Motor neuron (in vitro differentiated cells): ENCODE measurements around the gene CRTAC1. TPM values are rescaled to one million over a fixed set of nuclear protein-coding genes. Genes with fewer than 3 reads are reported as not detected.
A peak's percentile ranks its signal among the peaks of the same experiment; 100 is the strongest.

Source experiments
- ATAC-seq, 8 experiments: fragments of 200-7000 bp; cut with Tn5 transposase; replicated peaks in 6 of 8; 2 replicates each; pipeline ENCODE4 v1.8.0; 2021; ENCODE audit warnings: mild to moderate bottlenecking in 8 of 8, moderate library complexity in 8 of 8
- H3K27ac ChIP-seq, 2 donors: fragments of 250-450 bp; sonication (Bioruptor Pico); 2 replicates each; pipeline ENCODE4 v1.9.0; 2021; ENCODE audit warnings: antibody characterized with exemption in 2 of 2, mild to moderate bottlenecking in 2 of 2, moderate library complexity in 1 of 2
- H3K4me1 ChIP-seq, 2 donors: fragments of 250-450 bp; sonication (Bioruptor Pico); replicated peaks in 1 of 2; 2 replicates each; pipeline ENCODE4 v1.6.1; 2021; ENCODE audit warnings: antibody characterized with exemption in 2 of 2, mild to moderate bottlenecking in 2 of 2, moderate library complexity in 1 of 2
- H3K4me3 ChIP-seq, 5 donors: fragments of 250-450 bp; sonication (Bioruptor Pico); 2 replicates each; pipeline ENCODE4 v1.9.0; 2021; ENCODE audit warnings: antibody characterized with exemption in 5 of 5, mild to moderate bottlenecking in 5 of 5, moderate library complexity in 4 of 5
- WGBS, 10 experiments: fragments of 450-650 bp; shearing (Covaris generic); methylation state at CpG; one replicate each; pipeline ENCODE4 v1.0.0; 2022; 5-methylcytosine and 5-hydroxymethylcytosine counted together
- in situ Hi-C, 9 experiments: fragments of 400-800 bp; cut with MboI; loops; one replicate each; pipeline ENCODE4 v1.15.0; 2021; ENCODE audit warnings: low sequenced_read_pairs in 9 of 9, low pct_unique_long_range_greater_than_20kb in 2 of 9; ENCODE audit not compliant: unreplicated experiment in 9 of 9
- total RNA-seq, 8 experiments: library from RNA; unstranded; fragments of 300-600 nt; gene quantifications; 2 replicates each; pipeline versions ENCODE4 v1.2.3 to v1.2.4, GENCODE V29; 2022

The CRTAC1 gene
- total RNA-seq, 8 experiments from 2014 or later: 0.17 to 11.5 (median 5.3) TPM; not detected in 1

GRCh38 chr10:97868134-97868685 lies 162.2 kb downstream of the CRTAC1 start:
- peaks cover 0 to 10% of the 10 kb centered on the region in 2 donors for H3K4me1 ChIP-seq
- H3K4me3 ChIP-seq: no peak overlapping the region
- no peak overlapping the region for H3K27ac ChIP-seq
- 60 to 100% (median 75%) methylated on average over 1 to 3 of the region's 4 CpGs; no CpG with 5 or more reads in 5 of the 10 experiments for WGBS, 10 experiments
- ATAC-seq: no peak
- in situ Hi-C loops: loop anchor here in 1 of 9 experiments (10.0 kb wide), 1 partner anchor 73 kb away; no protein-coding TSS in a partner anchor

- H3K27ac ChIP-seq: no peak overlapping the region
- 53 to 93% (median 71%) methylated on average over 1 to 5 of the region's 10 CpGs; no CpG with 5 or more reads in 2 of the 10 experiments for WGBS, 10 experiments
Measured at GRCh38 chr10:97867220-97867800, 163.1 kb downstream of the CRTAC1 start.

GRCh38 chr10:97866524-97867219 lies 163.7 kb downstream of the CRTAC1 start:
- in situ Hi-C loops: loop anchor here in 1 of 9 experiments (10.0 kb wide), 1 partner anchor 72 kb away; no protein-coding TSS in a partner anchor
- no peak for ATAC-seq
- no peak overlapping the region for H3K27ac ChIP-seq
- 70 to 97% (median 87%) methylated on average over 2 to 10 of the region's 10 CpGs; no CpG with 5 or more reads in 4 of the 10 experiments for WGBS, 10 experiments
- peaks cover 0 to 5% of the 10 kb centered on the region in 2 donors for H3K4me1 ChIP-seq
- no peak overlapping the region for H3K4me3 ChIP-seq

More at GRCh38 chr10:97867220-97867800, 163.1 kb downstream of the CRTAC1 start:
- Histone ChIP-seq H3K4me3 (no peak overlapping the region), H3K4me1 (peaks cover 0 to 9% of the 10 kb centered on the region in 2 donors)
- in situ Hi-C loops: loop anchor here in 1 of 9 experiments (10.0 kb wide), 1 partner anchor 73 kb away; no protein-coding TSS in a partner anchor
- no peak for ATAC-seq

GRCh38 chr10:97865488-97865887 lies 164.9 kb downstream of the CRTAC1 start:
- H3K27ac ChIP-seq: no peak overlapping the region
- in situ Hi-C loops: loop anchor here in 1 of 9 experiments (10.0 kb wide), 1 partner anchor 71 kb away; no protein-coding TSS in a partner anchor
- H3K4me1 ChIP-seq: peaks cover 0 to 3% of the 10 kb centered on the region in 2 donors
- no peak overlapping the region for H3K4me3 ChIP-seq
- 40 to 67% (median 58%) methylated on average over 1 to 3 of the region's 18 CpGs; no CpG with 5 or more reads in 7 of the 10 experiments for WGBS, 10 experiments
- ATAC-seq: no peak

GRCh38 chr10:97863808-97864207 lies 166.6 kb downstream of the CRTAC1 start:
- Histone ChIP-seq H3K27ac (no peak overlapping the region), H3K4me1 (no peaks in the 10 kb centered on the region), H3K4me3 (no peak overlapping the region)
- WGBS, 10 experiments: 67 to 100% (median 92%) methylated on average over 1 to 9 of the region's 11 CpGs; no CpG with 5 or more reads in 3 of the 10 experiments
- ATAC-seq: no peak
- in situ Hi-C loops: loop anchor here in 1 of 9 experiments (10.0 kb wide), 1 partner anchor 69 kb away; no protein-coding TSS in a partner anchor

GRCh38 chr10:97861924-97862323 lies 168.5 kb downstream of the CRTAC1 start:
- WGBS, 10 experiments: 0 to 17% (median 8%) methylated on average over 1 of the region's 1 CpG; no CpG with 5 or more reads in 6 of the 10 experiments

GRCh38 chr10:97861097-97861750 lies 169.2 kb downstream of the CRTAC1 start:
- no peaks in the 10 kb centered on the region for H3K4me1 ChIP-seq
- 17 to 54% (median 38%) methylated on average over 1 to 3 of the region's 3 CpGs; no CpG with 5 or more reads in 3 of the 10 experiments for WGBS, 10 experiments
- H3K4me3 ChIP-seq: no peak overlapping the region
- ATAC-seq: peak; percentile 42 to 99 (median 96)
- in situ Hi-C loops: loop anchor here in 1 of 9 experiments (10.0 kb wide), 1 partner anchor 66 kb away; no protein-coding TSS in a partner anchor
- no peak overlapping the region for H3K27ac ChIP-seq

More at GRCh38 chr10:97861924-97862323, 168.5 kb downstream of the CRTAC1 start:
- in situ Hi-C loops: loop anchor here in 1 of 9 experiments (10.0 kb wide), 1 partner anchor 67 kb away; no protein-coding TSS in a partner anchor
- Histone ChIP-seq H3K4me1 (no peaks in the 10 kb centered on the region), H3K4me3 (no peak overlapping the region), H3K27ac (no peak overlapping the region)
- no peak for ATAC-seq

GRCh38 chr10:97858001-97858439 lies 172.4 kb downstream of the CRTAC1 start:
- Histone ChIP-seq H3K27ac (no peak overlapping the region), H3K4me3 (no peak overlapping the region), H3K4me1 (no peaks in the 10 kb centered on the region)
- 67 to 100% (median 86%) methylated on average over 1 of the region's 1 CpG; no CpG with 5 or more reads in 3 of the 10 experiments for WGBS, 10 experiments
- in situ Hi-C loops: no loop called here
- no peak for ATAC-seq

- ATAC-seq: no peak
- H3K4me3 ChIP-seq: no peak overlapping the region
- H3K27ac ChIP-seq: no peak overlapping the region
- WGBS, 10 experiments: 33 to 100% (median 76%) methylated on average over 1 to 3 of the region's 3 CpGs; no CpG with 5 or more reads in 4 of the 10 experiments
- peaks cover 4% of the 10 kb centered on the region in 2 donors for H3K4me1 ChIP-seq
- in situ Hi-C loops: no loop called here
Measured at GRCh38 chr10:97854743-97855142, 175.7 kb downstream of the CRTAC1 start.

- in situ Hi-C loops: no loop called here
- Histone ChIP-seq H3K4me1 (peaks cover 4% of the 10 kb centered on the region in 2 donors), H3K27ac (no peak overlapping the region), H3K4me3 (no peak overlapping the region)
- 60 to 69% (median 60%) methylated on average over 1 to 4 of the region's 4 CpGs; no CpG with 5 or more reads in 7 of the 10 experiments for WGBS, 10 experiments
- no peak for ATAC-seq
Measured at GRCh38 chr10:97852840-97853405, 177.5 kb downstream of the CRTAC1 start.

GRCh38 chr10:97852277-97852676 lies 178.1 kb downstream of the CRTAC1 start:
- Histone ChIP-seq H3K27ac (no peak overlapping the region), H3K4me1 (peaks cover 4% of the 10 kb centered on the region in 2 donors), H3K4me3 (no peak overlapping the region)
- in situ Hi-C loops: no loop called here
- 50 to 67% (median 60%) methylated on average over 1 of the region's 3 CpGs; no CpG with 5 or more reads in 7 of the 10 experiments for WGBS, 10 experiments
- no peak for ATAC-seq
